IMR-90 (cell line): ENCODE data around the gene CUL4A.

Experiments
- CTCF ChIP-seq: conservative IDR thresholded peaks from 2 replicates; pipeline ENCODE4 v1.5.1; 2012; ENCODE audit warnings: mild to moderate bottlenecking, low read depth, low read length, improper control_type of control experiment
- ELK1 ChIP-seq: fragments of 150-350 bp; IDR thresholded peaks from 2 replicates; pipeline ENCODE4 v1.6.1; 2016; ENCODE audit warnings: low read depth, mild to moderate bottlenecking, low read length, moderate library complexity, borderline replicate concordance
- MAFK ChIP-seq: IDR thresholded peaks from 2 replicates; pipeline ENCODE4 v1.6.1; 2012; ENCODE audit warnings: low read depth, low read length, improper control_type of control experiment
- POLR2A ChIP-seq: IDR thresholded peaks from 2 replicates; pipeline ENCODE4 v1.6.1; 2012; ENCODE audit warnings: mild to moderate bottlenecking, low read depth, low read length
- RCOR1 ChIP-seq: IDR thresholded peaks from 2 replicates; pipeline ENCODE4 v1.6.1; 2012; ENCODE audit warnings: mild to moderate bottlenecking, low read length, improper control_type of control experiment; ENCODE audit not compliant: insufficient replicate concordance

GRCh38 chr13:113178070-113178895, 31.1 kb upstream of the CUL4A start:
- TF ChIP-seq CTCF (no peak), MAFK (peak; percentile 57; the same call in 1 of the 2 replicates), ELK1 (no peak), RCOR1 (peak; percentile 75), POLR2A (peak; percentile 96)
